Adrenal gland (tissue), 5 donors: ENCODE results near the gene LRRTM4.

Source experiments
- CTCF ChIP-seq, 6 experiments: fragments of 450-650 bp in 4 of 6; fragments of 200-600 bp in 2 of 6; sonication (generic) in 1 of 6; IDR thresholded peaks; 1 replicate in 5 of 6; 2 replicates in 1 of 6; pipeline versions ENCODE4 v1.5.1 to v1.8.0; 2016 to 2021; ENCODE audit warnings: antibody characterized with exemption in 6 of 6, mild to moderate bottlenecking in 2 of 6, moderate library complexity in 1 of 6
- POLR2A ChIP-seq, 2 donors: fragments of 450-650 bp; IDR thresholded peaks; one replicate each; pipeline ENCODE4 v1.6.1; 2017; ENCODE audit warnings: antibody characterized with exemption in 2 of 2, mild to moderate bottlenecking in 2 of 2, moderate library complexity in 1 of 2
- donor health status: DM: no; HTN: no; CAD: no.

GRCh38 chr2:76809136-76809535, 713.0 kb downstream of the LRRTM4 start:
- TF ChIP-seq CTCF (IDR thresholded peaks at IDR 0.05) (no peak), POLR2A (IDR thresholded peaks at IDR 0.05) (no peak)
